HEK293 (cell line): ENCODE measurements around the gene PDE4D.

ENCODE experiments used
- CTCF ChIA-PET: fragments of 350-600 bp; formaldehyde crosslinking; extraction: SDS; loops from one replicate; lab custom pipeline; 2021; ENCODE audit warnings: antibody characterized with exemption; lab: Yijun Ruan, JAX
- POLR2A ChIA-PET: fragments of 300-600 bp; formaldehyde crosslinking; extraction: SDS; loops from one replicate; lab custom pipeline; 2020; ENCODE audit warnings: antibody characterized with exemption, inconsistent platforms; lab: Yijun Ruan, JAX
- H3K27ac ChIP-seq: fragments of 200-500 bp; sonication (Bioruptor generic); 2 replicates; pipeline ENCODE4 v1.5.1; 2014; ENCODE audit warnings: low read depth, low read length, control low read depth, inconsistent platforms; ENCODE audit errors: extremely low read depth
- H3K36me3 ChIP-seq, 2 experiments: fragments of 200-500 bp in 1 of 2; sonication (Bioruptor generic) in 1 of 2; 1 replicate in 1 of 2; 2 replicates in 1 of 2; pipeline ENCODE4 v1.5.1; 2014 to 2017; ENCODE audit warnings: inconsistent platforms in 2 of 2, low read length in 2 of 2; ENCODE audit not compliant: control insufficient read depth in 2 of 2, insufficient read depth in 1 of 2
- H3K4me1 ChIP-seq: fragments of 200-500 bp; sonication (Bioruptor generic); 2 replicates; pipeline ENCODE4 v1.5.1; 2014; ENCODE audit warnings: mild to moderate bottlenecking, low read length, inconsistent platforms; ENCODE audit not compliant: control insufficient read depth, insufficient read depth
- H3K4me3 ChIP-seq: 2 replicates; pipeline ENCODE4 v1.5.1; 2011; ENCODE audit warnings: low read depth, mild to moderate bottlenecking, control low read depth, low read length, moderate library complexity
- H3K9me3 ChIP-seq: fragments of 200-500 bp; sonication (Bioruptor generic); 2 replicates; pipeline ENCODE4 v1.5.1; 2014; ENCODE audit warnings: low read depth, low read length, inconsistent platforms; ENCODE audit not compliant: control insufficient read depth, insufficient read depth
- BCL11A ChIP-seq: fragments of 450-650 bp; formaldehyde crosslinking; IDR thresholded peaks from 2 replicates; pipeline ENCODE4 v1.5.1; 2016; ENCODE audit warnings: low read depth, missing biosample characterization, missing genetic modification characterization
- BCL11B ChIP-seq: fragments of 450-650 bp; formaldehyde crosslinking; IDR thresholded peaks from 2 replicates; pipeline ENCODE4 v1.5.1; 2016; ENCODE audit warnings: low read depth, missing biosample characterization, missing genetic modification characterization
- GLIS2 ChIP-seq: fragments of 450-650 bp; formaldehyde crosslinking; IDR thresholded peaks from 2 replicates; pipeline ENCODE4 v1.5.1; 2016; ENCODE audit warnings: missing biosample characterization, missing genetic modification characterization
- MYNN ChIP-seq: fragments of 450-650 bp; formaldehyde crosslinking; IDR thresholded peaks from 2 replicates; pipeline ENCODE4 v1.5.1; 2016; ENCODE audit warnings: missing biosample characterization, missing genetic modification characterization, borderline replicate concordance
- MZF1 ChIP-seq: fragments of 450-650 bp; formaldehyde crosslinking; IDR thresholded peaks from 2 replicates; pipeline ENCODE4 v1.5.1; 2017; ENCODE audit warnings: missing biosample characterization, missing genetic modification characterization, borderline replicate concordance
- SP3 ChIP-seq: fragments of 450-650 bp; formaldehyde crosslinking; IDR thresholded peaks from 2 replicates; pipeline ENCODE4 v1.5.1; 2016; ENCODE audit warnings: missing biosample characterization, missing genetic modification characterization
- ZBTB10 ChIP-seq: fragments of 450-650 bp; formaldehyde crosslinking; IDR thresholded peaks from 2 replicates; pipeline ENCODE4 v1.5.1; 2016; ENCODE audit warnings: missing biosample characterization, missing genetic modification characterization
- ZFP41 ChIP-seq: fragments of 450-650 bp; formaldehyde crosslinking; IDR thresholded peaks from 2 replicates; pipeline ENCODE4 v1.5.1; 2016; ENCODE audit warnings: missing biosample characterization, missing genetic modification characterization, borderline replicate concordance
- ZNF112 ChIP-seq: fragments of 450-650 bp; formaldehyde crosslinking; IDR thresholded peaks from 2 replicates; pipeline ENCODE4 v1.5.0; 2017; ENCODE audit warnings: missing biosample characterization, missing genetic modification characterization
- ZNF174 ChIP-seq: fragments of 450-650 bp; formaldehyde crosslinking; IDR thresholded peaks from 2 replicates; pipeline ENCODE4 v1.5.0; 2017; ENCODE audit warnings: missing biosample characterization, mild to moderate bottlenecking, missing genetic modification characterization
- ZNF23 ChIP-seq: fragments of 450-650 bp; formaldehyde crosslinking; IDR thresholded peaks from 2 replicates; pipeline ENCODE4 v1.5.1; 2016; ENCODE audit warnings: missing biosample characterization, missing genetic modification characterization, borderline replicate concordance
- ZNF292 ChIP-seq: fragments of 450-650 bp; formaldehyde crosslinking; IDR thresholded peaks from 2 replicates; pipeline ENCODE4 v1.5.1; 2016; ENCODE audit warnings: low read depth, missing biosample characterization, missing genetic modification characterization, borderline replicate concordance
- ZNF426 ChIP-seq: fragments of 450-650 bp; formaldehyde crosslinking; IDR thresholded peaks from 2 replicates; pipeline ENCODE4 v1.5.1; 2017; ENCODE audit warnings: missing biosample characterization, missing genetic modification characterization, mild to moderate bottlenecking, inconsistent platforms, moderate library complexity
- ZNF521 ChIP-seq: fragments of 450-650 bp; formaldehyde crosslinking; IDR thresholded peaks from 2 replicates; pipeline ENCODE4 v1.5.1; 2017; ENCODE audit warnings: missing biosample characterization, mild to moderate bottlenecking, missing genetic modification characterization
- ZNF580 ChIP-seq: fragments of 450-650 bp; formaldehyde crosslinking; IDR thresholded peaks from 2 replicates; pipeline ENCODE4 v1.5.1; 2016; ENCODE audit warnings: missing biosample characterization, missing genetic modification characterization
- ZNF626 ChIP-seq: fragments of 450-650 bp; sonication (Bioruptor Pico); formaldehyde crosslinking; IDR thresholded peaks from 2 replicates; pipeline ENCODE4 v1.5.1; 2018; ENCODE audit warnings: missing biosample characterization, missing genetic modification characterization, inconsistent platforms
- ZNF670 ChIP-seq: fragments of 450-650 bp; formaldehyde crosslinking; IDR thresholded peaks from 2 replicates; pipeline ENCODE4 v1.5.1; 2016; ENCODE audit warnings: missing biosample characterization, missing genetic modification characterization, low read depth
- ZNF692 ChIP-seq: fragments of 450-650 bp; formaldehyde crosslinking; IDR thresholded peaks from 2 replicates; pipeline ENCODE4 v1.5.1; 2016; ENCODE audit warnings: missing biosample characterization, missing genetic modification characterization
- ZNF768 ChIP-seq: fragments of 450-650 bp; formaldehyde crosslinking; IDR thresholded peaks from 2 replicates; pipeline ENCODE4 v1.5.1; 2018; ENCODE audit warnings: missing biosample characterization, mild to moderate bottlenecking, missing genetic modification characterization
- ZNF777 ChIP-seq: fragments of 450-650 bp; formaldehyde crosslinking; IDR thresholded peaks from 2 replicates; pipeline ENCODE4 v1.5.1; 2017; ENCODE audit warnings: missing biosample characterization, missing genetic modification characterization, borderline replicate concordance
- ZNF843 ChIP-seq: fragments of 450-650 bp; formaldehyde crosslinking; IDR thresholded peaks from 2 replicates; pipeline ENCODE4 v1.5.1; 2016; ENCODE audit warnings: missing biosample characterization, missing genetic modification characterization
- ZSCAN30 ChIP-seq: fragments of 450-650 bp; IDR thresholded peaks from 2 replicates; pipeline ENCODE4 v1.5.1; 2018; ENCODE audit warnings: missing biosample characterization, mild to moderate bottlenecking, missing genetic modification characterization, moderate library complexity
- TF ChIP-seq, protein P1 (sequence below): fragments of 450-650 bp; formaldehyde crosslinking; IDR thresholded peaks from 2 replicates; pipeline ENCODE4 v1.5.1; 2016; ENCODE audit warnings: missing biosample characterization, missing genetic modification characterization
- TF ChIP-seq, protein P2 (sequence below): fragments of 450-650 bp; formaldehyde crosslinking; IDR thresholded peaks from 2 replicates; pipeline ENCODE4 v1.5.1; 2016; ENCODE audit warnings: missing biosample characterization, missing genetic modification characterization
- TF ChIP-seq, protein P3 (sequence below): fragments of 450-650 bp; formaldehyde crosslinking; IDR thresholded peaks from 2 replicates; pipeline ENCODE4 v1.5.1; 2017; ENCODE audit warnings: missing biosample characterization, missing genetic modification characterization
- TF ChIP-seq, protein P4 (sequence below): sonication (generic); formaldehyde crosslinking; IDR thresholded peaks from 2 replicates; pipeline ENCODE4 v1.8.1; 2022; ENCODE audit warnings: mild to moderate bottlenecking, moderate library complexity, missing genetic modification reagents

Gene PDE4D

GRCh38 chr5:59768152-59769040, 125.1 kb downstream of the PDE4D start:
- ChIA-PET POLR2A (interaction anchor here (0.5 to 1.3 kb wide), 3 partner anchors 11 to 23 kb away, joined by 3 read pairs; no protein-coding TSS in a partner anchor), CTCF (interaction anchor here (1.2 to 1.7 kb wide), 2 partner anchors 44 to 95 kb away, joined by 3 to 4 read pairs; no protein-coding TSS in a partner anchor)
- peak overlapping the region; percentile 45 for H3K4me3 ChIP-seq
- H3K4me1 ChIP-seq: peaks cover 21% of the 10 kb centered on the region
- peak overlapping the region; percentile 84 for H3K27ac ChIP-seq
- no peaks in the 10 kb centered on the region for H3K36me3 ChIP-seq
- no peaks in the 10 kb centered on the region for H3K9me3 ChIP-seq
- TF ChIP-seq ZNF843 (tag by site-specific recombination): peak; percentile 53; the same call in 1 of the 2 replicates
- no peak for TF ChIP-seq ZNF670 (tag by site-specific recombination)
- TF ChIP-seq ZNF426 (tag by site-specific recombination): no peak
- TF ChIP-seq ZNF626 (tag by site-specific recombination): no peak
- TF ChIP-seq, protein P1, sequence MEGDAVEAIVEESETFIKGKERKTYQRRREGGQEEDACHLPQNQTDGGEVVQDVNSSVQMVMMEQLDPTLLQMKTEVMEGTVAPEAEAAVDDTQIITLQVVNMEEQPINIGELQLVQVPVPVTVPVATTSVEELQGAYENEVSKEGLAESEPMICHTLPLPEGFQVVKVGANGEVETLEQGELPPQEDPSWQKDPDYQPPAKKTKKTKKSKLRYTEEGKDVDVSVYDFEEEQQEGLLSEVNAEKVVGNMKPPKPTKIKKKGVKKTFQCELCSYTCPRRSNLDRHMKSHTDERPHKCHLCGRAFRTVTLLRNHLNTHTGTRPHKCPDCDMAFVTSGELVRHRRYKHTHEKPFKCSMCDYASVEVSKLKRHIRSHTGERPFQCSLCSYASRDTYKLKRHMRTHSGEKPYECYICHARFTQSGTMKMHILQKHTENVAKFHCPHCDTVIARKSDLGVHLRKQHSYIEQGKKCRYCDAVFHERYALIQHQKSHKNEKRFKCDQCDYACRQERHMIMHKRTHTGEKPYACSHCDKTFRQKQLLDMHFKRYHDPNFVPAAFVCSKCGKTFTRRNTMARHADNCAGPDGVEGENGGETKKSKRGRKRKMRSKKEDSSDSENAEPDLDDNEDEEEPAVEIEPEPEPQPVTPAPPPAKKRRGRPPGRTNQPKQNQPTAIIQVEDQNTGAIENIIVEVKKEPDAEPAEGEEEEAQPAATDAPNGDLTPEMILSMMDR (tag by site-specific recombination): no peak
- TF ChIP-seq ZNF292 (tag by site-specific recombination): no peak
- TF ChIP-seq BCL11B (tag by site-specific recombination): no peak
- TF ChIP-seq, protein P2, sequence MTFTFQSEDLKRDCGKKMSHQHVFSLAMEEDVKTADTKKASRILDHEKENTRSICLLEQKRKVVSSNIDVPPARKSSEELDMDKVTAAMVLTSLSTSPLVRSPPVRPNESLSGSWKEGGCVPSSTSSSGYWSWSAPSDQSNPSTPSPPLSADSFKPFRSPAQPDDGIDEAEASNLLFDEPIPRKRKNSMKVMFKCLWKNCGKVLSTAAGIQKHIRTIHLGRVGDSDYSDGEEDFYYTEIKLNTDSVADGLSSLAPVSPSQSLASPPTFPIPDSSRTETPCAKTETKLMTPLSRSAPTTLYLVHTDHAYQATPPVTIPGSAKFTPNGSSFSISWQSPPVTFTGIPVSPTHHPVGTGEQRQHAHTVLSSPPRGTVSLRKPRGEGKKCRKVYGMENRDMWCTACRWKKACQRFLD (tag by site-specific recombination): no peak
- TF ChIP-seq ZNF112 (tag by site-specific recombination): no peak
- TF ChIP-seq, protein P3, sequence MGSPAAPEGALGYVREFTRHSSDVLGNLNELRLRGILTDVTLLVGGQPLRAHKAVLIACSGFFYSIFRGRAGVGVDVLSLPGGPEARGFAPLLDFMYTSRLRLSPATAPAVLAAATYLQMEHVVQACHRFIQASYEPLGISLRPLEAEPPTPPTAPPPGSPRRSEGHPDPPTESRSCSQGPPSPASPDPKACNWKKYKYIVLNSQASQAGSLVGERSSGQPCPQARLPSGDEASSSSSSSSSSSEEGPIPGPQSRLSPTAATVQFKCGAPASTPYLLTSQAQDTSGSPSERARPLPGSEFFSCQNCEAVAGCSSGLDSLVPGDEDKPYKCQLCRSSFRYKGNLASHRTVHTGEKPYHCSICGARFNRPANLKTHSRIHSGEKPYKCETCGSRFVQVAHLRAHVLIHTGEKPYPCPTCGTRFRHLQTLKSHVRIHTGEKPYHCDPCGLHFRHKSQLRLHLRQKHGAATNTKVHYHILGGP (tag by site-specific recombination): 0 out of 2 replicates have a peak, but pooled peaks have one; percentile 16
- no peak for TF ChIP-seq ZNF580
- no peak for TF ChIP-seq MYNN
- TF ChIP-seq BCL11A (tag by site-specific recombination): no peak
- TF ChIP-seq GLIS2: no peak
- TF ChIP-seq ZFP41 (tag by site-specific recombination): no peak
- no peak for TF ChIP-seq ZNF174 (tag by site-specific recombination)
- no peak for TF ChIP-seq ZBTB10 (tag by site-specific recombination)
- TF ChIP-seq SP3 (tag by site-specific recombination): 0 out of 2 replicates have a peak, but pooled peaks have one; percentile 26
- TF ChIP-seq ZNF768 (tag by site-specific recombination): no peak
- 0 out of 2 replicates have a peak, but pooled peaks have one; percentile 38 for TF ChIP-seq ZNF692 (tag by site-specific recombination)
- TF ChIP-seq ZNF521 (tag by site-specific recombination): no peak
- TF ChIP-seq ZNF777: no peak
- TF ChIP-seq ZNF23 (tag by site-specific recombination): no peak
- no peak for TF ChIP-seq MZF1 (tag by site-specific recombination)
- TF ChIP-seq, protein P4, sequence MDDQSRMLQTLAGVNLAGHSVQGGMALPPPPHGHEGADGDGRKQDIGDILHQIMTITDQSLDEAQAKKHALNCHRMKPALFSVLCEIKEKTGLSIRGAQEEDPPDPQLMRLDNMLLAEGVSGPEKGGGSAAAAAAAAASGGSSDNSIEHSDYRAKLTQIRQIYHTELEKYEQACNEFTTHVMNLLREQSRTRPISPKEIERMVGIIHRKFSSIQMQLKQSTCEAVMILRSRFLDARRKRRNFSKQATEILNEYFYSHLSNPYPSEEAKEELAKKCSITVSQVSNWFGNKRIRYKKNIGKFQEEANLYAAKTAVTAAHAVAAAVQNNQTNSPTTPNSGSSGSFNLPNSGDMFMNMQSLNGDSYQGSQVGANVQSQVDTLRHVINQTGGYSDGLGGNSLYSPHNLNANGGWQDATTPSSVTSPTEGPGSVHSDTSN: no peak
- TF ChIP-seq ZSCAN30 (tag by site-specific recombination): no peak
